OCI-M2 (cell line): ENCODE measurements around the gene MRM1.

Experiments used
- DNase-seq: peaks from one replicate; lab custom pipeline; 2025; ENCODE audit not compliant: unreplicated experiment; lab: John Stamatoyannopoulos, UW

Gene MRM1

GRCh38 chr17:36601303-36602029, at the start of gene MRM1:
Gene MRM1 (plus strand): TSS chr17:36601583. CDS start chr17:36601811, 228 bp downstream.
- DNase-seq = peak; percentile 63

GRCh38 chr17:36553459-36553858, 47.9 kb upstream of the MRM1 start:
- DNase-seq = no peak

DNA sequence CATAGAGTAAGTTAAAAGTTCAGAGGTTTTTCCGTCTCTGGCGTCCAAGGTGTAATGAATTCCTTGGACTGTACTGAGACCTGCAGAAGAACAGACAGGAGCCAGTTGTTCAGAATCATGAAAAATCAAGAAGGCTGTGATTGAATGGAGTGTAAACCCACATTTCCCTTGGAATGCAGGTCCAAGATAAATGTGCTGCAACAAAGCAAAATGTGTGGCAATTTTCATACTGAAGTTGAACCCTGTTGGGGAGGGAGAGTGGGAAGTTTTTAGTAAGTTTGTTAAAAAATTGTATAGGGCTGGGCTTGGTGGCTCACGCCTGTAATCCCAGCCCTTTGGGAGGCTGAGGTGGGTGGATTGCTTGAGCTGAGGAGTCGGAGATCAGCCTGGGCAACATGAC, 35.3 kb upstream of the MRM1 start:
- no peak for DNase-seq

DNA sequence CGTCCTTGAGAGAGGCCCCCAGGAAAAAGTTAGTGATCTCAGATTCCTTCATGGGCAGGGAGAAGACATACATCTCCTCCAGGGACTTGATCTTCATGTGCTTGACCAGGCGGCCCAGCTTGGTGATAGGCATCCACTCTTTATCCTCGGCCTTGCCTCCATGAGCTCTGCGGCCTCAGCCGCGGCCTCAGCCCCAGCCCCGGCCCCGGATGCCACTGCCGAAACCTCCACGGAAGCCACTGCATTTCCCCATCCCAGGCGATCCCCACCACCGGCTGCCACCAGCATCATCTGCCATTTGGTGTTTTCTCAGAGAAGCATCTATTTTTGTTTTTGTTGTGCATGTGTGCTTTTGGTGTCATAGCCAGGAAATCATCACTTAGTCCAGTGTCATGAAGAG, 26.4 kb upstream of the MRM1 start:
- DNase-seq = no peak

GRCh38 chr17:36576793-36577192, 24.6 kb upstream of the MRM1 start:
- DNase-seq = no peak

- no peak for DNase-seq
These were observed 22.7 kb upstream of the MRM1 start for GRCh38 chr17:36578671-36579070.

GRCh38 chr17:36583787-36584186, 17.6 kb upstream of the MRM1 start:
- DNase-seq = no peak

DNA sequence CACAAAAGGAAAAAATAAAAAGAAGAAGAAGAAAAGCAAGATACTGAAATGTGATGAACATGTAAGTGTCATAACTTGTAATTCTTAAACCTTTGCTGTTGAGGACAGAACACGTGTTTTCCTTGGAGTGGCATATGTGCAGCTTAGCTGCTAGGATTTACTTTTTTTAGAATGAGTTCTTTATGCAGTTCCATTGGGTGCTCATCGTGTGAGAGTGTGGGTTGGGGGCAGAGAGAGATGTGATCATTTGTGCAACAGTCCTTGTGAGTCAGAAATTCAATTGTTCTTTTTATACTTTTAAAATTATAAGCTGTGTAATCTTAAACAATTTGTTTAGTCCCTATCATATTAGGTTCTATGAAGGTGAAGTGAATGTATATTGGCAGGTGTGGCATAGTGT, 15.2 kb upstream of the MRM1 start:
- DNase-seq = no peak

- peak; percentile 16 for DNase-seq
These were observed 11.3 kb upstream of the MRM1 start for GRCh38 chr17:36590082-36590481.

- no peak for DNase-seq
These were observed 9.7 kb upstream of the MRM1 start, which contains the start of gene DHRS11 for GRCh38 chr17:36591434-36592315. Gene DHRS11 (plus strand): TSS chr17:36591879. CDS start chr17:36592010, 131 bp downstream.

DNA sequence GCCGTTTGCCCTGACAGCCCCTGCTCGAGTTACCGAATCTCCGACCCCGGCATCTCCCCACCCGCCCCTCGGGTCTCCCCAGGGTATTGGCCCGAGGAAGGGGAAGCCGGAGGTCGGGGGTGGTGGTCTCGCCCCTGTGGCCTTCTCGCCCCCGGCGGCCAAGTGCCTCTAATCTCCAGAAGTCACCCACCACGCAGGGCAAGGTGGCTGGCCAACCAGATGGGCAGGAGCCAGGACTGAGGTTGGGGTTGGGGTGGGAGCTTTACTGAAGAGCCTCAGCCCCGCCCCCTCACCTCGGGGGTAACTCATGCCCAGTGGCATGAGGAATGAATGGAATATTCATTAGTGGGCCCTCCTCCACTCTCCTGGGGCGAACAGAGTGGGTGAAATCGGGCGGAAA, 9.1 kb upstream of the MRM1 start:
- no peak for DNase-seq

- DNase-seq = no peak
These were observed 8.6 kb upstream of the MRM1 start for GRCh38 chr17:36592716-36593321.

GRCh38 chr17:36593656-36594316, 7.6 kb upstream of the MRM1 start:
- no peak for DNase-seq

DNA sequence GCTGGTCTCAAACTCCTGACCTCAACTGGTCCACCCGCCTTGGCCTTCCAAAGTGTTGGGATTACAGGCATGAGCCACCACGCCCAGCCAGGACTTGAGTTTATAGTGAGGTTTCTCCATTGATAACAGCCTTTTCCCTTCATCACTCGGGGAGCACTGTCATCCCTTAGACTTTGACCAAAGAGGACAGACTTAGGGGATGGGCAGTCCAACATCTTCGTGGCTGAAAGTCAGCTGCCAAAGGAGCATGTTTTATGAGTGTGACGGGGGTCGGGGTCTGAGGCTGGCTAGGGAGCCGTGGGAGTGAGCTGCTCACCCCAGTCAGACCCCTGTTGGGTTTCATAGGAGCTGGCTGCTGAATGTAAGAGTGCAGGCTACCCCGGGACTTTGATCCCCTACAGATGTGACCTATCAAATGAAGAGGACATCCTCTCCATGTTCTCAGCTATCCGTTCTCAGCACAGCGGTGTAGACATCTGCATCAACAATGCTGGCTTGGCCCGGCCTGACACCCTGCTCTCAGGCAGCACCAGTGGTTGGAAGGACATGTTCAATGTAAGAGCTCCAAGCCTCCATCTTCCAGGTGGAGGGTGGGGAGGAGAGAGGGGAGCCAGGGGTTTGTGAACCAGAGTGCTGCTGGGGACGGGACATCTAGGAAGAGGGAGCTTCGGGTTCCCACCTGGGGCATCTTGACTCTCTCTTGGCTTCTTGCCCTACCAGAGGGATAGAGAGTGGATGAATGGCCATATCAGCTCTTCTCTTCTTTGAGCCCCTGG, 6.6 kb upstream of the MRM1 start:
- DNase-seq = no peak

DNA sequence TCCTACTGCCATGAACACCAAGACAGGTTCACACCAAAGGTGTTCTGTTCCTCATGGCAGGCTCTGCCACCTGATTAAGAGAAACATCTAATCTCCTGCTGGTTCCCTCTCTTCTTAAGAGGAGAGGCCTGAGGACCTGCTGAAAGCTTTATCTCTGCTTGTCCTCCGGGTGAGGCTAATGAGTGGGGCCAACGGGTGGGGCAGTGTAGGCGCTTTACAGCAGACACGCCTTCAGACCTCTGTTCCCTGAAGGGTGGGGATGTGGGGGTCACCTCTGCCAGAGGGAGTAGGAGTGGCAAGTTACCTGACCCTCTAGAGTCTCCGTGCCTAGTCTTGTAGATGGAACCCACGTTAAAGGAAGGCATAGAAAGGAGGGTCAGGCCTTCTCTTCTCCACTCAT, 4.2 kb upstream of the MRM1 start:
- DNase-seq = no peak

DNA sequence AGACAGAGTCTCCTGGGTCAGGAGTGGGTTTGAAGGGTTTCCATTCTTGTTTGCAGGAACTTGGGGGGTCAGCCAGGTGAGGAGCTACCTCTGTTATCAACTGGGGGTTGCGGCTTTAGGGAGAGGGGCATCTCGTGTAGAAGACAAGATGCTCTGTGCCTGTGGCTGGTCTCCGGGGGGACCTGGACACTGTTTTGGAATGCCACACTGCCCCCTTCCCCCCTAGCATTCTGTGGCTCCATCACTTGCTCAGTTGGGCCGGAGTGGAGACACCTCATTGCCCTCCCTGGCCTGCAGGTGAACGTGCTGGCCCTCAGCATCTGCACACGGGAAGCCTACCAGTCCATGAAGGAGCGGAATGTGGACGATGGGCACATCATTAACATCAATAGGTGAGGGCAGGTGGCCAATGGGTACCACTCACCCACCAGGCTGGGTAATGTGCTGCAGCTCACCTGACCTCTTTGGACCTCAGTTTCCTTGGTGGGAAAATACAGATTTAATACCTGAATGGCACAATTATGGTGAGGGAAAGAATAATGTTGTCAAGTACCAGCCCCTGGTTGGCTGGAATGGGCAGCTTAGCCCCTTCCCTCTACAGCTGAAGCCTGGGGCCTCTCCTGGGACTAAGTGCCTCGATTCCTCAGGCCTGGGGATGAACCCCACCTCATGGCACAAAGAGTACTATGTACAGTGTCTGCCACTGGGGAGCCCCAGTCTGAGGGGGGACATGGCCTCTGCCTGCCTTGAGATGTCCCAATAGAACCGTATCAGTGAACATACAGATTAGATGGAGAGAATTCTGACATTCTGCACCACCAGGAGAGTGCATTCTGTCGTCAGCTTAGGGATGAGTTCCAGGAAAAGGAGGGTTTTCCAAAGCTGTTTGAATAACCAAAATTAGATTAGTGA, 3.3 kb upstream of the MRM1 start:
- DNase-seq = no peak

DNA sequence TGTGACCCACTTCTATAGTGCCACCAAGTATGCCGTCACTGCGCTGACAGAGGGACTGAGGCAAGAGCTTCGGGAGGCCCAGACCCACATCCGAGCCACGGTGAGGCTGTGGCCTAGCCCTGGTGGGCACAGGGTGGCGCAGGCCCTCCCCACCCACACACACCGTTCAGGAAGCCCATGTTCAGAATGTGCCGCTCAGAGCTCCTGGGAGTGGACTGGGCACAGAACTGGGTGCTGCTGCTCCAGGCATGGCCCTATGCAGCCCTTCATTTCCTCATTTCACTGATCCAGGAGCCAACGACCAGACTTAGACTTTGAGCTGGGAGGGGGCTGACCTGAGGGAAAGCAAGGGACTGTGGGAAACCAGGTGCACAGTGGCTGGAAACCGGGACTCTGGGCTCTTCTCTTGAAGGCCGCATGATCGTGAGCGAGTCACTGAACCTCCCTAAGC, 2.4 kb upstream of the MRM1 start:
- no peak for DNase-seq

DNA sequence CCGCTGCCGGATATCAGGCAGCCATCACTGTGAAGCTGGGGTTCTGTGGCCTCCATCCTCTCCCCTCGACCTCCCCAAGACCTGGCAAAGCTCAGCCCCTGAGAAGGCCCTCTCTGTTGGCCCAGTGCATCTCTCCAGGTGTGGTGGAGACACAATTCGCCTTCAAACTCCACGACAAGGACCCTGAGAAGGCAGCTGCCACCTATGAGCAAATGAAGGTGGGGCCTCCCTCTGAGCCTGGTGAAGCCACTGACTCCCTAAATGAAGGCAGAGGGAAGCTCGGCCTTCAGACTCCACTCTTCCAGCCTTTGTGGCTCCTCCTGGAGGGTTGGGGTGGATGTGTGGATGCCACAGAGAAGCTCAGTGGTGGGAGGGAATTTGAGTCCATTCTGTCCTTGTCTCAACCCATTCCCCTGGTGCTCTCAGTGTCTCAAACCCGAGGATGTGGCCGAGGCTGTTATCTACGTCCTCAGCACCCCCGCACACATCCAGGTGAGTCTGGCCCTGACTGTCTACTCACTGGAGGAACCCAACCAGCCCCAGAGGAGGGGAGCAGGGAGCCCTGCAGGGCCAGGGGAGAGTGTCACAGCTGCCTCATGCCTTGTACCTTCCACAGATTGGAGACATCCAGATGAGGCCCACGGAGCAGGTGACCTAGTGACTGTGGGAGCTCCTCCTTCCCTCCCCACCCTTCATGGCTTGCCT, 1.7 kb upstream of the MRM1 start:
- DNase-seq = no peak

GRCh38 chr17:36600465-36600864, 918 bp upstream of the MRM1 start:
- DNase-seq = no peak
